ENCODE data around the gene PRDX4.

- TF ChIP-seq HDGF (IDR thresholded peaks at IDR 0.05; ENCODE audit: borderline replicate concordance) (no peak), ELF4 (IDR thresholded peaks at IDR 0.05) (no peak), FOXA1 (IDR thresholded peaks at IDR 0.05) (no peak), FOXK2 (IDR thresholded peaks at IDR 0.05) (no peak)
Measured at GRCh38 chrX:23662187-23662586, 5.1 kb upstream of the PRDX4 start.
